Stimulated activated memory B cell treated with anti-CD40 and anti-IgM and Interleukin-4, amounts not matched to agents 10 μg/mL and 1 μg/mL and 100 μg/mL, for 72 hours (primary cell): ENCODE results near the gene PRR5.

Experiments used
- ATAC-seq: fragments of 150-1000 bp; cut with Tn5 transposase; 2 replicates; pipeline ENCODE4 v1.10.0; 2021
- H3K27ac Mint-ChIP-seq: one replicate; pipeline ENCODE4 v1.8.0; 2022; ENCODE audit warnings: mild to moderate bottlenecking, mixed read lengths
- H3K27me3 Mint-ChIP-seq: one replicate; pipeline ENCODE4 v1.8.0; 2022; ENCODE audit warnings: mixed read lengths
- H3K36me3 Mint-ChIP-seq: one replicate; pipeline ENCODE4 v1.8.0; 2022; ENCODE audit warnings: mixed read lengths
- H3K4me1 Mint-ChIP-seq: one replicate; pipeline ENCODE4 v1.8.0; 2022; ENCODE audit warnings: mixed read lengths
- H3K4me3 Mint-ChIP-seq: one replicate; pipeline ENCODE4 v1.8.0; 2022; ENCODE audit warnings: mild to moderate bottlenecking, moderate library complexity, mixed read lengths
- H3K9me3 Mint-ChIP-seq: one replicate; pipeline ENCODE4 v1.8.0; 2022; ENCODE audit warnings: mixed read lengths

PRR5 gene

GRCh38 chr22:44783091-44783490 lies 81.1 kb downstream of the PRR5 start:
- no peaks in the 10 kb centered on the region for H3K4me1 Mint-ChIP-seq
- no peak for ATAC-seq
- H3K27ac Mint-ChIP-seq, result no peak overlapping the region
- peaks cover 34% of the 10 kb centered on the region for H3K27me3 Mint-ChIP-seq
- H3K4me3 Mint-ChIP-seq, result no peak overlapping the region
- H3K9me3 Mint-ChIP-seq, result no peaks in the 10 kb centered on the region
- no peaks in the 10 kb centered on the region for H3K36me3 Mint-ChIP-seq

GRCh38 chr22:44783581-44783980 lies 81.6 kb downstream of the PRR5 start:
- Mint-ChIP-seq H3K9me3 (no peaks in the 10 kb centered on the region), H3K4me3 (no peak overlapping the region), H3K27me3 (peaks cover 34% of the 10 kb centered on the region), H3K4me1 (no peaks in the 10 kb centered on the region), H3K27ac (no peak overlapping the region), H3K36me3 (no peaks in the 10 kb centered on the region)
- ATAC-seq, result no peak

- no peaks in the 10 kb centered on the region for H3K36me3 Mint-ChIP-seq
- ATAC-seq, result no peak
- peaks cover 34% of the 10 kb centered on the region for H3K27me3 Mint-ChIP-seq
- H3K9me3 Mint-ChIP-seq, result no peaks in the 10 kb centered on the region
- no peak overlapping the region for H3K4me3 Mint-ChIP-seq
- no peak overlapping the region for H3K27ac Mint-ChIP-seq
- no peaks in the 10 kb centered on the region for H3K4me1 Mint-ChIP-seq
Measured at GRCh38 chr22:44786136-44786535, 84.1 kb downstream of the PRR5 start.

- no peak overlapping the region for H3K4me3 Mint-ChIP-seq
- H3K4me1 Mint-ChIP-seq, result no peaks in the 10 kb centered on the region
- no peaks in the 10 kb centered on the region for H3K36me3 Mint-ChIP-seq
- H3K9me3 Mint-ChIP-seq, result no peaks in the 10 kb centered on the region
- H3K27ac Mint-ChIP-seq, result no peak overlapping the region
- H3K27me3 Mint-ChIP-seq, result peaks cover 34% of the 10 kb centered on the region
- no peak for ATAC-seq
Measured at GRCh38 chr22:44786610-44787009, 84.6 kb downstream of the PRR5 start.
